NCI-H748 treated with DMSO at 0.1 percent for 48 hours (cell line): ENCODE measurements around the gene ENAH.
"Not testable (repeated sequence)": the region's sequence is repeated elsewhere in the genome, so short reads cannot be mapped to it uniquely, and the experiment has no call there.

Experiments used
- DNase-seq: peaks from one replicate; lab custom pipeline; 2025; lab: John Stamatoyannopoulos, UW

Gene ENAH

DNA sequence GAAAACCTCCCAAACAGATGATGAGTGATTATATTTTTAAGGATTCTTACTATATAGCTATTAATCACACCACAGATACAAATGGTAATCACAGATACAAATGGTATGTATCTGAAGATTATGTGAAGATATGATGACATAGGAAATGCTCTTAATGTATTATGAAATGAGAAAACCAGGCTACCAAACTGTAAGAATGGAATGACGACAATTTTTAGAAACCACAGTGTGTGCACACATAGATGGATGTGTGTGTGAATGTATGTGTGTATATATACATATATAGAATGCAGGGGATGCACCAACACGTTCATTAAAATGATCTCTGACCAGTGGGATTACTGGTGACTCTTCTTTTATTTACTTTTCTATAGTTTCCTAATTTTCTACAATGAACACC is 21.5 kb upstream of the ENAH start:
- DNase-seq = no peak

DNA sequence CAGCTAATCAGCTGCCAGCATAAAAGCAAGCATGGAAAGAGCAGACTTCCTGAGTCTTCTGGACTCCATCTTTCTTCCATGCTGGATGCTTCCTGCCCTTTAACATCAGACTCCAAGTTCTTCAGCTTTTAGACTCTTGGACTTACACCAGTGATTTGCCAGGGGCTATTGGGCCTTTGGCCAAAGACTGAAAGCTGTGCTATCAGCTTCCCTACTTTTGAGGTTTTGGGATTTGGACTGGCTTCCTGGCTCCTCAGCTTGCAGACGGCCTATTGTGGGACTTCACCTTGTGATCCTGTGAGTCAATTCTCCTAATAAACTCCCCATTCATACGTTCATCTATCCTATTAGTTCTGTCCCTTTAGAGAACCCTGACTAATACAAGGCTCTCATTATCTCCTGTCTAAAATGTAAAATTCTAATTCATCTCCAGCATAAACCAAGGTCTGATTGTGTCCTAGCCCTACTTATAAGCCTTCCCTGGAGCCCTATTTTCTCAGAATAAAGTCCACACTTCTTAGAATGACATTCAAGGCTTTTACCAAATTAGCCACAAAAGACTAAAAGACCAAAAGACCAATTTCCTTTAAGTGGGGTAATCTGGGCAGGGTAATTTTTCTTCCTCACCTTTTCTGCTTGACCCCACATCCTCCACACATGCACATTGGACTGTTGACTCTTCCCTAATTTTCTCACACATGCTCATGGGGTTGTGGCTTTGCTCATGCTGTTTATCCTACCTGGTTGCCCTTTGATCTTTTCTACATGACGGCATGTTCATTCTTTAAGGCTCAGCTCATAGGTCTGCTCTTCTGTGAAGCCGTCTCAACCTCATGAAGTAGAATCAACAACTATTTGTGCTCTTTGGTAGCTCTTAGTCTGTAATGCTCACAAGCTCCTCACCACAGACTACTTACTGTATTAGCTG is 18.1 kb upstream of the ENAH start:
- DNase-seq = no peak

DNA sequence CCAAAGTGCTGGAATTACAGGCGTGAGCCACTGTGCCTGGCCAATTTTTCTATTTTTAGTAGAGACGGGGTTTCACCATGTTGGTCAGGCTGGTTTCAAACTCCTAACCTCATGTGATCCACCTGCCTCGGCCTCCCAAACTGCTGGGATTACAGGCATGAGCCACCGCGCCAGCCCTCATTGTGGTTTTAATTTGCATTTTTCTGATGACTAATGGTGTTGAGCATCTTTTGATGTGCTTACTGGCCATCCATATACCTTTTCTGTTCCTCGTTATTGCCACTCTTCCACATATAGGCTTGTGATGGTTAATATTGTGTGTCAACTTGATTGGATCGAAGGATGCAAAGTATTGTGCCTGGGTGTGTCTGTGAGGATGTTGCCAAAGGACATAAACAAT is 17.4 kb upstream of the ENAH start:
- DNase-seq = no peak

DNA sequence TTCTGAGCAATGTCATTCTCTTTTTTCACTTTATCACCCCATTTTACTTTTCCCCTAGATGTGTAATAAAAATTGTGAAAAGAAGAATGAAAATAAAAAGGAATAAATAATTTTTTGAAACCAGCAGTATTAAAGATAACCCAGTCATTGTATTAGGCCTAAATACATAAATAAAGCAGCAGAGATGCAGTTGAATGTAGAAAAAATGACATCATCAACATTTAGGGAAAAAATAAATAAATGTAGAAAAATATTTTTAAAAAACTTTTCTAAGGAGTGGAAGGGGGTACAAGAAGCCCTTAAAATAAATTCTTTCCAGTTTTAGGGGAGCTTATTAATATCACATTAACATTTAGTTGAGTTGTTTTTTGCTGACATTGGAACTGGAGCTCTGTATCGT is 15.3 kb upstream of the ENAH start:
- no peak for DNase-seq

DNA sequence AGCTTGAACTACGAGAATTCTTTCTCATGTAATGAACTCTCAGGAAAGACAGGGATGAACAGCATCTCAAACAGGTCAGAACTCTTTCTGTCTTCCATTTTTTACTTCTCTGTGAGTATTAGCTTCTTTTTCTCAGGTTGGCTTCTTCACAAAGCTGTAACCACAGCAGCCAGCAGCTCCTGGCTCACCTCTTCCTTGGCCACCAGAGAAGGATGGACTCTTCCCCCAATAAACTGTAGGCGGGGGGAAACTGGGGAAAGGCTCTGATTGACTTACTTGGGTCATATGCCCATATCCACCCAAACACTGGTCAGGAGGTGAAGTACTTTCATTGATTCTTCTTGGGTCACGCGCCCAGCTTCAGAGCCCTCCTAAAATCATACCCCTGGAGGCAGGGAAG is 14.4 kb upstream of the ENAH start:
- DNase-seq = no peak

DNA sequence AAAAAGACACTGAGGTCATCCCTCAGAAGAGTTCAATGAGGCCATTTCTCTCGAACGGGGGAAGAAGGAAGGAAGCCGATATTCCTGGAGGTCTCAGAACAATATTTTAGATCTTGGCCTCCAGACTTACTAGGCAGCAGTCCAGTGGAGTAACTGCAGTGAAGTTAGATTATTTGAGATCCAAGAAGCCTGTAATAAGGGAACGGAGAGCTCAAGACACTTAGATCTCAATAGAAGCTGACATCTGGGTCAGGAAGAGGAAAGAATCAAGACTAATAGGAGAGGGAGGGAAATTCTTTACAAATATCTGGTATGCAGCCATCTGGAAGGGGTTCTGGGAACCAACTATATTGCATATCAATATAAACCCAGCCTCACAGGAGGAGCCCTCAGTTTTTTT is 13.6 kb upstream of the ENAH start:
- no peak for DNase-seq

DNA sequence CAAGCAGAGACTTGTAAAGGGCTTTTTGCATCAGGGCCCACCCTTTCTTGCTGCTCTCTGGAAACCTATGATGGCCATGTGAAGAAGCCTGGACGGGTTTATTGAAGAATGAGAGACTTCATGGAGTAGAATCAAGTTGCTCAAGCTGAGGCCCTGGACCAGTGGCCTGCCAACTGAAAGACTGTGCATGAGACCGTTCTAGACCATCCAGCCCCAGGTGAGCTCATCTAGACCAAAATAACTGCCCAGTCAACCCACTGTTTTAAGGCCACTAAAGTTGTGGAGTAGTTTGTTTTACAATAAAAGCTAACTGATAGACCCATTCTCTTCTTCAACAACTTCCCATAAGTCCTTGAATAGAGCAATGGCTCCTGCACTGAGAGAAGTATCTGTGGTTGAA is 11.8 kb upstream of the ENAH start:
- no peak for DNase-seq

DNA sequence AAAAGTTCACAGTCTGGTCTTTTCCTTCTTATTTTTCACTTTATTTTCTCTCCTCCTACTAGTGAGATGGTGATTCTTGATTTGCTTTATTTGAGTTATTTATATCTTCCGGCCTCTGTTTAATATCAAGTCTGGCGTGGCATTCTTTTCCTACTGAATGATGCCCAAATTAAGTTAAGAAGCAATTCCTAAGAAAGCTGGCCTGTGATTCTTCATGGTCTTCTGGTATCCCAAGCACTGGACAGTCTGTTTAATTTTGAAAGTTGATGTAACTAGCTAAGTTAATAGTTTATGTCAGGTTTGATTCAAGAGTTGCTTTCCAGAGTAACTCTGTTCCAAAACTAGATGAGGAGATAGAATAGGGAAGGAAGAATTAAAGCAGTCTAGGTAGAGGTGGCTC is 9.2 kb upstream of the ENAH start:
- no peak for DNase-seq

DNA sequence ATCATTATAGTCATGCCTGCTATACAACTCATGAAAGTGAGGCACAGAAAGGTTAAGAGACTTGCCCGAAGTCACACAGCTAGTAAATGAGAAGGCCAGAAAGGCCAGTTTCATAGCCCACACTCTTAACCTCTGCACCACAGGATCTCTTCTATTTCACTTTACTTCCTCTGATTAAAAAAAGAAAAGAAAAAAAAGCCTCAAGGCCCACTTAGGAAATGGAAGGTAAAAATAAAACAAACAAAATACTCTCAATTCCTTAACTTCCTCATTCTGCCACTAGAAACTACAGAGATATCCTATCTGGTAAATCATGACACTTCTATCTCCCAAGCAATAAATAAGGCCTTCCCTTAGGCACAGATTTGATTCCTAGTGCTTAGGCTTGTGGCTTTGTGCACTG is 7.6 kb upstream of the ENAH start:
- DNase-seq = no peak

DNA sequence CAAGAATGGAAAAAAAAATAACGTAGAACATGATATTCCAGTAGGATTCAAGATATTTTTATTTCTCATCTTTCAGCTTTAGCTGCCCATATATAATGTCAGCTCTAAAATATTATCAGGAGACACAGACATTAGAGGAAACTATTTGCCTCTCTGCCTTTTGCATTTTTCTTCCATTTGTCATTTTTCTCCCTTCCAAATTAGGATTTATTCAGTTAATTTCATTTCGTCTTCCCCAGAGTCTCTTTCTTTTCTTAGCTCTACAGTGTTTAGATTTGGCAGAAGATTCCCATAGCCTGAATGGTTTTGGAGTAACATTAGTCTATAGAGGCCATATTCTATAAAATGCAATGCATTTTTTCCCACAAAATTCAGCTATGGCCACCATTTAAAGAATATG is 5.1 kb upstream of the ENAH start:
- DNase-seq = no peak

DNA sequence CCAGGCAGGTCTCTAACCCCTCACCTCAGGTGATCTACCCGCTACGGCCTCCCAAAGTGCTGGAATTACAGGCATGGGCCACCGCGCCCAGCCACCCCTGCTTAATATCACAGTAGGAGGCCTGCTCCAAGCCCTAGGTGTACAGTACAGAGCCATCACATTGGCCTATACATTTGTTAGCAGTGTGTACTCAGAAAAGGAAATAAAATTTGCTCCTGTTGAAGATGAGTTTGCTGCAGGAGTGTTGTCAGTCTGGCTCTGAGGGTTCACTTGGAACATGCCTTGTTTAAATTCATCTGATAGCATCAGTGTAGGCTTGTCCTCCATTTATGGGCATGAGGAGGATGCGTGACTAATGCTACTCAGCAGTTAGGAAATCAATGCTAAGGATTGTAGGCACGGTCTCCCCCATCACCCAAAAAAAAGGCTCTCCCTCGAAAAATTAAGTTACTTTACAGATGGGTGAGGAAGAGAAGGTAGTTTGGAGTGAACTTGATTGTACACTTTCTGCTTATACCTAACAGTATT is 4.6 kb upstream of the ENAH start:
- no peak for DNase-seq

DNA sequence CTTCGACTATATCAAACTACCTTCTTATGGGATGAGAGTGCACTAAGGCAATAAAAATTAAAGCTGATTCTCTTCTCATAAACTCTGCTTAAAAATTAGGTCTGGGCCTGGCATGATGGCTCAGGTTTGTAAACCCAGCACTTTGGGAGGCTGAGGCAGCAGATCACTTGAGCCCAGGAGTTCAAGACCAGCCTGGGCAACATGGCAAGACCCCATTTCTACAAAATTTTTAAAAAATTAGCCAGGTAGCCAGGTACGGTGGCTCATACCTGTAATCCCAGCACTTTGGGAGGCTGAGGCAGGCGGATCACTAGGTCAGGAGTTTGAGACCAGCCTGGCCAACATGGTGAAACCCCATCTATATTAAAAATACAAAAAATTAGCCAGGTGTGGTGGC is 3.3 kb upstream of the ENAH start:
- DNase-seq = not testable (repeated sequence)

DNA sequence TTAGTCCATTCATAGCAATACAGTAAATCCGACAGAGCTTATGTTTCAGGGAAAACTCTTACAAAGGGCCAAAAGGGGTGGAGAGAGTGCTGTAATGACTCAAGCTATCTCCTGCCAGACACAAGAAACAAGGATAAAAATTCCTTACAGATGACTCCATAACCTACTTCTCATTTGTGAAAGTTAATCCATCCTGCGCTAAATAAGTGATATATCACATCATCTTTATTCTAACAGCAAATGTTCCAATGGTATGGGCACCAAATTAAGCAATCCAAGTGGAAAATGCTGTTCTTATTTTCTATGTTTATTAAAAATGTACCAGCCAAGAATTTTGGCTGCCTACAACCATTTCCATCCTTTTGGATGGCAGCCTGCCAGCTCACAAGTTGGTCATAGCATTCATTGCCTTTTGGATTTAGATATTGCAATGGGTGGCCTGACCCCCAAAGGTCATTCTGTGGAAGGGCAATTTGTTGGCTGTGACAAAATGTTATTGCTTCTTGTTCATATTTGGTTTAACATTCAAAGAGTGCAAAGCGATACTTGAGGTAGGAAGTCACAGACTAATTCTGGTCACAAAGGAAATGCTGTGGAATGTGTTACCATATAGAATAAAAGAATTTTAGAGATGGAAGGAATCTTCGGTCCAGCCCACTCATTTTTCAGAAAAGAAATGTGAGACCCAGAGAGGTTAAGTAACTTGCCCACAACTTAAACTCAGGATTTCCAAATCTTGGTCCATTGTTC is 2.8 kb upstream of the ENAH start:
- no peak for DNase-seq

DNA sequence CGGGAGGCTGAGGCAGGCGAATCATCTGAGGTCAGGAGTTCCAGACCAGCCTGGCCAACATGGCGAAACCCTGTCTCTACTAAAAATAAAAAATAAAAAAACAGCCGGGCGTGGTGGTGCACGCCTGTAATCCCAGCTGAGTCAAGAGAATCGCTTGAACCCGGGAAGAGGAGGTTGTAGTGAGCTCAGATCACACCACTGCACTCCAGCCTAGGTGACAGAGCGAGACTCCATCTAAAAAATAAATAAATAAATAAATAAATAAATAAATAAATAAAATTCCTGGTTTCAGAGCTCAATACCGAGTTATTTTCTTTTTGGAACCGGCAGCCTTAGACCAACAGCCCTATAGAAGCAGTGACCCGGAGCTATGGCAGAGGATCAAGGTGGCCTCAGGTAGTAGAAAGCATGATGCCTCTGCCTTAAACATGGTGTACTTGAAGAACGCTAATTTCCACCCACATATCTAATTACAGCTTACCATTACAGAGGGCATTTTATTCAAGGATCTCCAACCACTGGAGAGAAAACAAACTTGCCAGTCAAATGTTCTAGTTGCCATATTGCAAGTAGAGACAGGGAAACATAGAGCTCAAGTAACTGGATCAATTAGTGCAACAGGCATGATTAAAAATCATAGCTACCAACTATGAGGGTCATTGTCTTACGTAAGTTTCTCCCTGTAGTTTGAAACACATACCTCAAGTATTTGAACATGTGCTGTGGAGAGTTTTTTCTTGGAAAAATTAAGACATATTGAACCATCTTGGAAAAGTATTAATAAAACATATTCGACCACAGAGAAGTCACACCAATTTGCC is 2.0 kb upstream of the ENAH start:
- no peak for DNase-seq

DNA sequence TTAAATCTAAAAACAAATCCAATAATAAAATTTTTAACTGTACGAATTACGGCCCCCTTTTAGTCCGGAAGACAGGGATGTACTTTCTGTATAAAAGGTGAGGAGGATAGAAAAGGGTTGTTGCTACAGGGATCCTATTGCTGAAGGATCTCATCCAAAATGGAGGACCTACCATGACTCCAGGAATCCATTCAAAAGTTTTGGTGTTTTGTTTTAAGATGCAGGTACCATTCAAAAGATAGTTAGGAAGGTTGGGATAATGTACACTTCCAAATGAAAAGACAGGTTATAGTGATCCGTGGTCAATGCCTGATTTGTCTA is 1.3 kb upstream of the ENAH start:
- DNase-seq = no peak

DNA sequence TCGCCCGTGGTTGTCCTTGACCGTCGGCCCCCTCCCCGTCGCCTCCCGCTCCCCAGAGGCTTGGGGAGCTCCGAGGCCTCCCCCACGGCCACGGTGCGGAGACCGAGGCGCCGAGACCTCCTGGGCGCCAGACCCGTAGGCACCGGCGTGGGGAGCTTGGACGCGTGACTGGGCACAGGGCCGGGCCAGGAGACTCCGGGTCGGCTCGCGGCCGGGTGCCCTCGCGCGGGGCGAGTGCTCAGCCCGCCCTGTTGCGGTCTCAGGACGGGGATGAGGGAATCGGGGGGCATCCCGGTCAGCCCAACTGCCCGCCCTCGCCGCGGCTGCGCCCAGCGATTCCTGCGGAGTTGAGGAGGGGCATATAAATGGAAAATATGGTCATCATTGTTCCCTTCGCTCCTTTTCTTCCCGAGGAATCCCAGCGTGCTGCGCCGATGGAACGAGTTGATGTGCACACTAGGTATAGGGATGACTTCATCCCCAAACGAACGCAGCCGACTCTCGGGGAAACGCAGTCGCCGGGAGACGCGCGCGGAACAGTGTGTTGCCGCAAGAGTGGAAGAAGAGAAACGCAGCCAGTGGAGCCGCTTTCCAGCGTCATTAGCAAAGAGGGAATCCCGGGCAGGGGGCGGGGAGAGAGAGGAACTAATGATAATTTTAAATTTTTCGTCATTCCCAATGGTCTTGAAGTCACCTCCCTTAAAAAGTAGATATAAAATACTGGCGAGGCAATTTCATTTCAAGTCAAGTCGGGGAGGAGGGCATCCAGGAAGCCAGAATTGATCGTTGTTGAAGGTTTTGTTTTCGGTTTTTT is 747 bp upstream of the ENAH start:
- DNase-seq = peak; percentile 31

DNA sequence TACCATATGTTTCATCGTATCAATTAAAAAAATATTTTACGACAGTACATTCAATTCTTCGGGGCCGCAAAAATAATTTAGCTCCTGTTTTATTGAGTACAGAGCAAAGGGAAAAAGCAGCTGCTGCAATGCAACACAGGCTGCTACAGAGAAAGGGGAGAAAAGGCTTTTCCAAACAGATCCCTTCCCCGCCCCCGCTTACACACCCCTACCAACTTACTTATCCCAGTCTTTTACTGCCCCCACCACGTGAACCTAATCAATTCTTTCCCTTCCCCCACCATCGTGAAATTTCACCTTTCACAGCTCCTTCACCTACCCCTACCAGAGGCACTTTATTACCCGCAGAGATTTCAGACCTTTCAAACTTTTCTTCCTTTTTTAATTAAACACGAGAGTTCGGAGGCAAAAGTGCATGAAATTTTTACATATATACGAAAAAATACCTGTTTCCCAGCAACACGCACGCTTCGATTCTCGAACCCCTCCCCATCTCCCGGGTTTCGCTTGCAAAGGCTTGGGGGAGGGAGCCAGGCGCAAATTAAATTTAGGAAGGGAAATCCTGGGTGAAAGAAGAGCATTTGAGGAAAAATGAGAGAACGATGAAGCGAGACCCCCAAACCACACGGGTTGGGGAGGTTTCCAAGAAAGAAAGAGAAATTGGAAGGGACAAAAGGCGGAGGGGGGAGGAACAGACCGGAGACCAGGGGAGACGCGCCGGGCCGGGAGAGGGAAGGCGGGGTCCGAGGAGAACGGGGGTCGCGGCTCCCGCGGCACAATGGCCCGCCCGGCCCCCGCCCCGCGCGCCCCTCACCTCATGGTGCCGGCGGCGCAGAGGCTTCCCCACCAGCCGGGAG is 823 bp downstream of the ENAH start:
- DNase-seq = peak; percentile 20

DNA sequence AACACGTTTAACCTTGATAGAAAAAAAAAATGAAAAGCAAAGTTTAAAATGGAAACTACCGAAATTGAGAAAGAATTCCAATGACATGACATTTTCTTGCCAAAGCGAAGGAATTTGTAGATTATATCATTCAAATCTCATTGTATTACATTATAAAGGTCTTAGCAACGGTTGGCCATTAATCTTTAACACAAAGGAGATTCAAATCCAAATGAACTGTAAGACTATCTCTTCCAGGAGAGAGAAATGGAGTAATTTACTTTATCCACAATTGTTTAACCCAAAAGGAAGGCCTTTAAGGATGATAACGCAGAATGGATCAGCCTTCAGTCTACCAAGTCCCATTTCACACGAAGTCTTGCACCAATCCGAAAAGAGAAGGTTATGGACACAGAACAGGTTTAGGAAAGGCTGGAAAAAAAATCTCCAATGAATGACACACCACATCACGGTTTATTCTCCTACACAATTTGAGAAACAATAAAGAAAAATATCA is 1.5 kb downstream of the ENAH start:
- DNase-seq = no peak

DNA sequence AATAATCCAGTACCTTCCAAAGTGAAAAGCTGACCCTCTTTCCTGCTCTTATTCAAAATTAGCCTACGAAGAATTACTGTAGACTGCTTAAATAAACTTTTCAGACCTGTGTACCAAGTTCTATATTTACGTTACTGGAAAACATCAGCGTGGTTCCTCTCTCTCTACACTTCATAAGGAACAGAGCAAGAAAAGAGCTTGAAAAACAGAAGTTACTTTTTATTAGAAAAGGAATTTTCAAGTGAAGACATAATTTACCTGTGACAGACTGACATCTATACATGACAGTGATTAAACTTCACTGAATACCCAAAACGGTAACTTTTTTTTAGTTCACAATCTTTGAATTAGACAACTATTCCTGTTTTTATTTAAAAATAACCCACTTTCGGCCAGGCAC is 2.7 kb downstream of the ENAH start:
- DNase-seq = no peak

DNA sequence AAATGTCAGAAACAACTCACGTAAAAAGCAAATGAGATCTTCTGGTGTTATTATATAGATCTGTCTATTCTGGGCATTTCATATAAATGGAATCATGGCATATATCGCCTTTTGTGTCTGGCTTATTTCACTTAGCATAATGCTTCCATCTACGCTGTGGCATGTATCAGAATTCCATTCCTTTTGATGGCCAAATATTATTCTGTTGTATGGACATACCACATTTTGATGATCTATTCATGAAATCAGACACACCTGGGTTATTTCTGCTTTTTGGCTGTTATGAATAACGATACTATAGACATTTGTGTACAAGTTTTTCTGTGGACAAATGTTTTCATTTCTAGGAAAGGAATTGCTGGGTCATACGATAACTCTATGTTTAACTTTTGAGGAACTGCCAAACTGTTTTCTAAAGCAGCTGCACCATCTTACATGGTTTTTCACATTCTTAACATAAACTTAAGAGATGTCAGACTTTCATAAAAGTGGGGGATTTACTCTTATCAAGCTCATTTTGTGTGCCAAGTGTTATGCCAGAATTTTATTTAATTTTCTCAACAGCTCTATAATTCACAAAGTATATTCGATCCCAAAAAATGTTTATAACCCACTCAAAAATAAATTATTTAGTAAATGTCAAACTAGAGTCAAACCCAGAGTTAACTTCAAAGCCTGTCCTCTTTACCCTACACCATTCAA is 7.6 kb downstream of the ENAH start:
- no peak for DNase-seq
